ENCODE measurements around the gene PADI2.

GRCh38 chr1:17128361-17128760, 9.1 kb upstream of the PADI2 start:
- TF ChIP-seq CTCF (IDR thresholded peaks at IDR 0.05) (no peak), POLR2A (IDR thresholded peaks at IDR 0.05) (no peak)
